BLaER1 (cell line): ENCODE measurements around the gene PCSK5.

Source experiments
- H3K27ac ChIP-seq: shearing (Covaris generic); formaldehyde crosslinking; 2 replicates; pipeline ENCODE4 v1.8.1; 2022
- H3K27me3 ChIP-seq: shearing (Covaris generic); formaldehyde crosslinking; 2 replicates; pipeline ENCODE4 v1.8.1; 2022
- H3K36me3 ChIP-seq: shearing (Covaris generic); formaldehyde crosslinking; 2 replicates; pipeline ENCODE4 v1.8.1; 2022
- H3K4me1 ChIP-seq: shearing (Covaris generic); formaldehyde crosslinking; 2 replicates; pipeline ENCODE4 v1.8.1; 2022
- H3K4me2 ChIP-seq: shearing (Covaris generic); formaldehyde crosslinking; 2 replicates; pipeline ENCODE4 v1.8.1; 2022
- H3K4me3 ChIP-seq: shearing (Covaris generic); formaldehyde crosslinking; 2 replicates; pipeline ENCODE4 v1.8.1; 2022
- H3K9ac ChIP-seq: shearing (Covaris generic); formaldehyde crosslinking; 2 replicates; pipeline ENCODE4 v1.8.1; 2022
- H3K9me3 ChIP-seq: shearing (Covaris generic); formaldehyde crosslinking; 2 replicates; pipeline ENCODE4 v1.8.1; 2022
- H4K20me1 ChIP-seq: shearing (Covaris generic); formaldehyde crosslinking; 2 replicates; pipeline ENCODE4 v1.8.1; 2022
- Cebpa-rat ChIP-seq: shearing (Covaris generic); IDR thresholded peaks from 2 replicates; pipeline ENCODE4 v1.8.1; 2022

PCSK5 gene

GRCh38 chr9:76162086-76162730 lies 271.7 kb downstream of the PCSK5 start:
- Histone ChIP-seq H3K27me3 (no peaks in the 10 kb centered on the region), H3K4me1 (peaks cover 42% of the 10 kb centered on the region), H3K4me3 (no peak overlapping the region), H3K36me3 (no peaks in the 10 kb centered on the region), H3K27ac (peak overlapping the region; percentile 7; the same call in 1 of the 2 replicates), H3K9ac (no peak overlapping the region), H4K20me1 (no peaks in the 10 kb centered on the region), H3K9me3 (no peaks in the 10 kb centered on the region), H3K4me2 (no peak overlapping the region)
- no peak for TF ChIP-seq Cebpa-rat

- H3K9me3 ChIP-seq = no peaks in the 10 kb centered on the region
- H3K4me1 ChIP-seq = peaks cover 49% of the 10 kb centered on the region
- no peak overlapping the region; the same call in 1 of the 2 replicates for H3K4me2 ChIP-seq
- H3K36me3 ChIP-seq = no peaks in the 10 kb centered on the region
- H3K27ac ChIP-seq = peak overlapping the region; percentile 7; the same call in 1 of the 2 replicates
- H4K20me1 ChIP-seq = no peaks in the 10 kb centered on the region
- no peak overlapping the region for H3K9ac ChIP-seq
- no peak overlapping the region for H3K4me3 ChIP-seq
- H3K27me3 ChIP-seq = no peaks in the 10 kb centered on the region
- TF ChIP-seq Cebpa-rat = no peak
Measured at GRCh38 chr9:76162751-76163500, 272.5 kb downstream of the PCSK5 start.

- Histone ChIP-seq H3K4me2 (peak overlapping the region; percentile 70), H3K9me3 (no peaks in the 10 kb centered on the region), H3K4me3 (peak overlapping the region; percentile 6; the same call in 1 of the 2 replicates), H3K27ac (peak overlapping the region; percentile 65), H4K20me1 (no peaks in the 10 kb centered on the region), H3K27me3 (no peaks in the 10 kb centered on the region), H3K4me1 (peaks cover 46% of the 10 kb centered on the region), H3K9ac (no peak overlapping the region), H3K36me3 (no peaks in the 10 kb centered on the region)
- peak; percentile 9; the same call in 1 of the 2 replicates for TF ChIP-seq Cebpa-rat
Measured at GRCh38 chr9:76166526-76166925, 276.1 kb downstream of the PCSK5 start.

GRCh38 chr9:76176171-76176570 lies 285.7 kb downstream of the PCSK5 start:
- H4K20me1 ChIP-seq = no peaks in the 10 kb centered on the region
- TF ChIP-seq Cebpa-rat = no peak

GRCh38 chr9:76177931-76178330 lies 287.5 kb downstream of the PCSK5 start:
- no peaks in the 10 kb centered on the region for H3K36me3 ChIP-seq
- peaks cover 4% of the 10 kb centered on the region for H3K9me3 ChIP-seq
- H3K4me2 ChIP-seq = no peak overlapping the region
- H3K27ac ChIP-seq = no peak overlapping the region
- H3K4me1 ChIP-seq = peaks cover 13% of the 10 kb centered on the region
- H3K4me3 ChIP-seq = no peak overlapping the region
- no peaks in the 10 kb centered on the region for H3K27me3 ChIP-seq
- no peaks in the 10 kb centered on the region for H4K20me1 ChIP-seq
- no peak for TF ChIP-seq Cebpa-rat
- no peak overlapping the region for H3K9ac ChIP-seq

More at GRCh38 chr9:76176171-76176570, 285.7 kb downstream of the PCSK5 start:
- no peak overlapping the region for H3K27ac ChIP-seq
- no peak overlapping the region for H3K4me2 ChIP-seq
- no peak overlapping the region for H3K9ac ChIP-seq
- H3K9me3 ChIP-seq = peaks cover 4% of the 10 kb centered on the region
- H3K4me3 ChIP-seq = no peak overlapping the region
- no peaks in the 10 kb centered on the region for H3K36me3 ChIP-seq
- peaks cover 4% of the 10 kb centered on the region for H3K4me1 ChIP-seq
- no peaks in the 10 kb centered on the region for H3K27me3 ChIP-seq

GRCh38 chr9:76180541-76180940 lies 290.1 kb downstream of the PCSK5 start:
- Histone ChIP-seq H4K20me1 (no peaks in the 10 kb centered on the region), H3K27me3 (no peaks in the 10 kb centered on the region), H3K4me2 (no peak overlapping the region), H3K4me1 (peaks cover 13% of the 10 kb centered on the region), H3K27ac (no peak overlapping the region), H3K9me3 (no peaks in the 10 kb centered on the region), H3K4me3 (no peak overlapping the region), H3K36me3 (no peaks in the 10 kb centered on the region), H3K9ac (no peak overlapping the region)
- no peak for TF ChIP-seq Cebpa-rat

- Histone ChIP-seq H3K9ac (no peak overlapping the region), H3K4me3 (no peak overlapping the region), H3K4me1 (peaks cover 13% of the 10 kb centered on the region), H3K27me3 (no peaks in the 10 kb centered on the region), H3K9me3 (no peaks in the 10 kb centered on the region), H3K4me2 (peak overlapping the region; percentile 60), H3K27ac (no peak overlapping the region), H3K36me3 (no peaks in the 10 kb centered on the region), H4K20me1 (no peaks in the 10 kb centered on the region)
- no peak for TF ChIP-seq Cebpa-rat
Measured at GRCh38 chr9:76181020-76181641, 290.7 kb downstream of the PCSK5 start.

GRCh38 chr9:76181781-76182180 lies 291.3 kb downstream of the PCSK5 start:
- Histone ChIP-seq H3K4me3 (no peak overlapping the region), H3K4me1 (peaks cover 13% of the 10 kb centered on the region), H4K20me1 (no peaks in the 10 kb centered on the region), H3K9me3 (no peaks in the 10 kb centered on the region), H3K9ac (no peak overlapping the region), H3K27me3 (no peaks in the 10 kb centered on the region), H3K27ac (no peak overlapping the region), H3K36me3 (no peaks in the 10 kb centered on the region), H3K4me2 (peak overlapping the region; percentile 60)
- no peak for TF ChIP-seq Cebpa-rat

- Histone ChIP-seq H3K36me3 (no peaks in the 10 kb centered on the region), H3K9me3 (no peaks in the 10 kb centered on the region), H3K27me3 (no peaks in the 10 kb centered on the region), H3K27ac (no peak overlapping the region), H3K4me2 (no peak overlapping the region), H4K20me1 (no peaks in the 10 kb centered on the region), H3K4me3 (no peak overlapping the region), H3K4me1 (peaks cover 13% of the 10 kb centered on the region), H3K9ac (no peak overlapping the region)
- TF ChIP-seq Cebpa-rat = no peak
Measured at GRCh38 chr9:76185432-76185831, 295.0 kb downstream of the PCSK5 start.

GRCh38 chr9:76188286-76188685 lies 297.8 kb downstream of the PCSK5 start:
- no peak overlapping the region for H3K27ac ChIP-seq
- H3K27me3 ChIP-seq = no peaks in the 10 kb centered on the region
- no peaks in the 10 kb centered on the region for H3K9me3 ChIP-seq
- no peaks in the 10 kb centered on the region for H3K36me3 ChIP-seq
- no peaks in the 10 kb centered on the region for H4K20me1 ChIP-seq
- TF ChIP-seq Cebpa-rat = no peak
- no peak overlapping the region for H3K4me3 ChIP-seq
- H3K9ac ChIP-seq = no peak overlapping the region
- H3K4me2 ChIP-seq = no peak overlapping the region
- H3K4me1 ChIP-seq = no peaks in the 10 kb centered on the region
